ENCODE data around the gene IGFBP2. TPM values are rescaled to one million over a fixed set of nuclear protein-coding genes. Genes with fewer than 3 reads are reported as not detected.

Gene IGFBP2
- total and polyA plus RNA-seq, 2 of the 13 experiments (the other 11 are each of a cell fraction or from before 2014, with no cell fraction given) = 2.0 to 5.8 TPM

GRCh38 chr2:216663846-216664245 is 30.6 kb downstream of the IGFBP2 start (continued):
- no peak for TF ChIP-seq GMEB2 (CRISPR knock-in tag; IDR thresholded peaks at IDR 0.05; ENCODE audit: low read depth)
- no peak for TF ChIP-seq UBTF (CRISPR knock-in tag; IDR thresholded peaks at IDR 0.05)
- no peak for TF ChIP-seq ZNF33A (CRISPR knock-in tag; IDR thresholded peaks at IDR 0.05; ENCODE audit: borderline replicate concordance)
- no peak for TF ChIP-seq NCOA5 (CRISPR knock-in tag; IDR thresholded peaks at IDR 0.05)
- no peak for TF ChIP-seq ATF4 (CRISPR knock-in tag; IDR thresholded peaks at IDR 0.05)
- TF ChIP-seq ZFX (CRISPR knock-in tag; IDR thresholded peaks at IDR 0.05; ENCODE audit: low read depth) = no peak
- TF ChIP-seq ZSCAN31 (CRISPR knock-in tag; IDR thresholded peaks at IDR 0.05; ENCODE audit: low read depth) = no peak
- TF ChIP-seq RXRB (CRISPR knock-in tag; IDR thresholded peaks at IDR 0.05; ENCODE audit: borderline replicate concordance) = no peak
- TF ChIP-seq ZNF556 (CRISPR knock-in tag; IDR thresholded peaks at IDR 0.05; ENCODE audit: borderline replicate concordance) = no peak
- no peak for TF ChIP-seq MEF2D (CRISPR knock-in tag; IDR thresholded peaks at IDR 0.05)
